Esophagus squamous epithelium (tissue), 4 donors: ENCODE results near the gene IL17RE.

ENCODE experiments used
- CTCF ChIP-seq, 6 experiments: fragments of 450-650 bp in 4 of 6; fragments of 200-600 bp in 2 of 6; sonication (generic) in 2 of 6; IDR thresholded peaks; one replicate each; pipeline ENCODE4 v1.5.1; 2016 to 2019; ENCODE audit warnings: antibody characterized with exemption in 6 of 6, mild to moderate bottlenecking in 4 of 6, moderate library complexity in 4 of 6
- POLR2A ChIP-seq, 4 donors: fragments of 450-650 bp; IDR thresholded peaks; one replicate each; pipeline ENCODE4 v1.6.1; 2017; ENCODE audit warnings: antibody characterized with exemption in 4 of 4, mild to moderate bottlenecking in 4 of 4, moderate library complexity in 3 of 4

- no peak for TF ChIP-seq CTCF (IDR thresholded peaks at IDR 0.05)
- TF ChIP-seq POLR2A (IDR thresholded peaks at IDR 0.05) = no peak
Observed at GRCh38 chr3:9949115-9949514, 46.5 kb downstream of the IL17RE start.
